Activated CD8-positive, alpha-beta memory T cell treated with anti-CD3 and anti-CD28 coated beads for 24 hours (primary cell): ENCODE measurements around the gene SAMD5.

Experiments
- DNase-seq: peaks from one replicate; pipeline ENCODE4 v3.0.0-alpha.2; 2020

SAMD5 gene

GRCh38 chr6:147569788-147570187 is 61.3 kb downstream of the SAMD5 start:
- DNase-seq = no peak

- no peak for DNase-seq
Measured at GRCh38 chr6:147570681-147571080, 62.2 kb downstream of the SAMD5 start.

GRCh38 chr6:147577488-147577887 is 69.0 kb downstream of the SAMD5 start:
- DNase-seq = no peak

- no peak for DNase-seq
Measured at GRCh38 chr6:147578159-147578558, 69.7 kb downstream of the SAMD5 start.

GRCh38 chr6:147578883-147579282 is 70.4 kb downstream of the SAMD5 start:
- DNase-seq = no peak

- DNase-seq = no peak
Measured at GRCh38 chr6:147579667-147580066, 71.2 kb downstream of the SAMD5 start.

GRCh38 chr6:147582991-147583390 is 74.5 kb downstream of the SAMD5 start:
- no peak for DNase-seq

GRCh38 chr6:147585256-147585655 is 76.8 kb downstream of the SAMD5 start:
- no peak for DNase-seq

GRCh38 chr6:147586044-147586443 is 77.6 kb downstream of the SAMD5 start:
- DNase-seq = no peak

- no peak for DNase-seq
Measured at GRCh38 chr6:147587907-147588306, 79.4 kb downstream of the SAMD5 start.

- DNase-seq = no peak
Measured at GRCh38 chr6:147588469-147588868, 80.0 kb downstream of the SAMD5 start.

- DNase-seq = no peak
Measured at GRCh38 chr6:147589739-147590250, 81.3 kb downstream of the SAMD5 start.

GRCh38 chr6:147595961-147596360 is 87.5 kb downstream of the SAMD5 start:
- DNase-seq = no peak

- no peak for DNase-seq
Measured at GRCh38 chr6:147603392-147604081, 95.0 kb downstream of the SAMD5 start.

GRCh38 chr6:147604373-147604772 is 95.9 kb downstream of the SAMD5 start:
- DNase-seq = no peak

- no peak for DNase-seq
Measured at GRCh38 chr6:147611992-147612391, 103.5 kb downstream of the SAMD5 start.

GRCh38 chr6:147614501-147614900 is 106.0 kb downstream of the SAMD5 start:
- DNase-seq = no peak

- no peak for DNase-seq
Measured at GRCh38 chr6:147615659-147616456, 107.4 kb downstream of the SAMD5 start.

GRCh38 chr6:147617366-147617765 is 108.9 kb downstream of the SAMD5 start:
- no peak for DNase-seq

- no peak for DNase-seq
Measured at GRCh38 chr6:147618457-147618856, 110.0 kb downstream of the SAMD5 start.

- no peak for DNase-seq
Measured at GRCh38 chr6:147618927-147619326, 110.4 kb downstream of the SAMD5 start.
